Activated naive CD4-positive, alpha-beta T cell treated with anti-CD3 and anti-CD28 coated beads for 36 hours (primary cell): ENCODE data around the gene RGSL1. TPM values are rescaled to one million over a fixed set of nuclear protein-coding genes. Genes with fewer than 3 reads are reported as not detected.
"Not testable (repeated sequence)": the region's sequence is repeated elsewhere in the genome, so short reads cannot be mapped to it uniquely, and the experiment has no call there.

Experiments used
- CTCF ChIA-PET: fragments of 350-600 bp; sonication (Branson Sonifier 250); formaldehyde crosslinking; loops from one replicate; lab custom pipeline; 2021; ENCODE audit warnings: antibody characterized with exemption; lab: Charles Lee
- DNase-seq: peaks from one replicate; pipeline ENCODE4 v3.0.0-alpha.2; 2020
- H3K27ac Mint-ChIP-seq: one replicate; pipeline ENCODE4 v1.8.0; 2021; ENCODE audit warnings: mild to moderate bottlenecking, mixed read lengths
- H3K27me3 Mint-ChIP-seq: one replicate; pipeline ENCODE4 v1.8.0; 2021; ENCODE audit warnings: low read depth, mixed read lengths
- H3K36me3 Mint-ChIP-seq: one replicate; pipeline ENCODE4 v1.8.0; 2021; ENCODE audit warnings: low read depth, mixed read lengths
- H3K4me1 Mint-ChIP-seq: one replicate; pipeline ENCODE4 v1.8.0; 2021; ENCODE audit warnings: low read depth, mixed read lengths
- H3K4me3 Mint-ChIP-seq: one replicate; pipeline ENCODE4 v1.8.0; 2021; ENCODE audit warnings: mild to moderate bottlenecking, moderate library complexity, mixed read lengths
- H3K9me3 Mint-ChIP-seq: one replicate; pipeline ENCODE4 v1.8.0; 2021; ENCODE audit warnings: mixed read lengths
- intact Hi-C: fragments of 100-400 bp; cut with micrococcal nuclease; formaldehyde crosslinking; loops from one replicate; pipeline ENCODE4 v1.15.1; 2023
- total RNA-seq, 2 experiments: library from RNA; stranded (reverse); gene quantifications; one replicate each; pipeline ENCODE4 v1.2.3, GENCODE V29; 2021

RGSL1 gene
- total RNA-seq, 2 experiments from 2014 or later: not detected

DNA sequence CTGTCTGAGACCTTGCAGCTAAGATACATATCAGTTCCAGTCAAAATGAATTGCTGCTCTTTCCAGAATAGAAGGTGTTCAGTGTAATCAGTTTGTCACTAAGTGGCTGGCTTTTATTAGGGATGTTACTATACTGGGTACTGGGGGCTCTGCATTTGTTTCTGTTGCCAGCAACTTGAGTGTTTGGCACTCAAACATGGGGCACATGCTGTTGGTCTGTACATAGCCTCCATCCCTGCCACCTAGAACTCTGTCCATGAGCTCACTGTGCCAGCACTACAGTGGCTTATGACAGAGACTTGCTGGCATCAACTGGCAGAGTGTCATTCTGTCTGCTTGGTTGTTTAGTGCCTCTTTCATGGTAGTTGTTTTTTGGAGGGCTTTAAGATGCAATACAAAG, 45.1 kb downstream of the RGSL1 start:
- H3K9me3 Mint-ChIP-seq: no peaks in the 10 kb centered on the region
- DNase-seq: no peak
- H3K4me1 Mint-ChIP-seq: no peaks in the 10 kb centered on the region
- no peak overlapping the region for H3K4me3 Mint-ChIP-seq
- no peaks in the 10 kb centered on the region for H3K27me3 Mint-ChIP-seq
- H3K27ac Mint-ChIP-seq: no peak overlapping the region
- CTCF ChIA-PET: interaction anchor here (0.6 kb wide), 1 partner anchor 142 kb away, joined by 3 read pairs; no protein-coding TSS in a partner anchor
- no peaks in the 10 kb centered on the region for H3K36me3 Mint-ChIP-seq
- intact Hi-C loops: no loop called here

DNA sequence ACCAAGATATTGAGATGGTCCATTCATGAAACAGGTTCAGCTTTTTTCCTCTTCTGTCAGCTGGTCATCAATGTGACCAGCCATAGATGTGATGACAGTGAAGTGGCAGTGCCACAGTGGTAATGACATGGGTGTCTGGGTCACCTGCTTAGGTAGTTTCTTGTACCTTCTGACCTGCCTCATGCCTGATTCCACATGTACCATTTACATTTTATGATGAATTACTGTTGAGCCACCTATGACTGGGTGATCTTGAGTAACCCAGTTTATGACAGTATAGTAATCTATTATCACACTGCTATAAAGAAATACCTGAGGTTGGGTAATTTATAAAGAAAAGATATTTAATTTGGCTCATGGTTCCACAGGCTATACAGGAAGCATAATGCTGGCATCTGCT, 45.7 kb downstream of the RGSL1 start:
- Mint-ChIP-seq H3K4me3 (no peak overlapping the region), H3K36me3 (no peaks in the 10 kb centered on the region), H3K4me1 (no peaks in the 10 kb centered on the region), H3K27ac (no peak overlapping the region), H3K9me3 (no peaks in the 10 kb centered on the region), H3K27me3 (peaks cover under 1% of the 10 kb centered on the region)
- CTCF ChIA-PET: interaction anchor here (0.6 kb wide), 1 partner anchor 141 kb away, joined by 3 read pairs; no protein-coding TSS in a partner anchor
- intact Hi-C loops: no loop called here
- no peak for DNase-seq

DNA sequence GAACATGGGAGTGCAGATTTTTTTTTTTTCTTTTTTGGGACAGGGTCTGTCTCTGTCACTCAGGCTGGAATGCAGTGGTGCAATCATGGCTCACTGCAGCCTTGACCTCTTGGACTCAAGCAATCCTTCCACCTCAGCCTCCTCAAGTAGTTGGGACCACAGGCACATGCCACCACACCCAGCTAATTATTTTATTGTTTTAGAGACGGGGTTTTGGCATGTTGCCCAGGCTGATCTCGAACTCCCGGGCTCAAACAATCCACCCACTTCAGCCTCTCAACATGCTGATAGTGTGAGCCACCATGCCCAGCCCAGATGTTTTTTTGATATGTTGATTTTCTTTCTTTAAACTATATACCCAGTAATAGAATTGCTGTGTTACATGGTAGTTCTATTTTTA, 57.7 kb downstream of the RGSL1 start:
- no peak for DNase-seq
- Mint-ChIP-seq H3K27ac (no peak overlapping the region), H3K4me1 (no peaks in the 10 kb centered on the region), H3K36me3 (no peaks in the 10 kb centered on the region), H3K27me3 (peaks cover 4% of the 10 kb centered on the region), H3K4me3 (no peak overlapping the region), H3K9me3 (no peaks in the 10 kb centered on the region)
- CTCF ChIA-PET: no interaction called here
- intact Hi-C loops: no loop called here

DNA sequence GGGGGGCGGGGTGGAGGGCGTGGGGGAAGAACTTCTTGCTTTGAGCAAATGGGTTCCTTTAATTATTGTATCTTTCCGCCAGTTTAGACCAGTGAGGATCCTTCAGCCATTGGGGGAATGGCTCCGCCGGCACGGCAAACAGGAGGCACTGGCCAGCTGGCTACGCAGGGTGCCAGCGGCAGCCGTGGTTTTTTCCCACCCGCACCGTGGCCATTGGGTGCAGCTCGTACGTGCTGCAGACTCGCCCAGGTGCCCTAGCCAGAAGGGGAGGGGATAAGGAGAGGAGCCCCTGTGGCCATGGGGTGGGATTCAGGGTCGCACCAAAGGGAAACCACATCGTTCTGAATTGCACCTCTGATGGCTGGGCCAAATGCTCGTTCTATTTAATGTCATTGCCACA, 65.6 kb downstream of the RGSL1 start:
- Mint-ChIP-seq H3K36me3 (no peaks in the 10 kb centered on the region), H3K4me1 (no peaks in the 10 kb centered on the region), H3K27ac (no peak overlapping the region), H3K27me3 (peaks cover 18% of the 10 kb centered on the region), H3K4me3 (no peak overlapping the region), H3K9me3 (peaks cover 11% of the 10 kb centered on the region)
- CTCF ChIA-PET: no interaction called here
- DNase-seq: no peak
- intact Hi-C loops: no loop called here

DNA sequence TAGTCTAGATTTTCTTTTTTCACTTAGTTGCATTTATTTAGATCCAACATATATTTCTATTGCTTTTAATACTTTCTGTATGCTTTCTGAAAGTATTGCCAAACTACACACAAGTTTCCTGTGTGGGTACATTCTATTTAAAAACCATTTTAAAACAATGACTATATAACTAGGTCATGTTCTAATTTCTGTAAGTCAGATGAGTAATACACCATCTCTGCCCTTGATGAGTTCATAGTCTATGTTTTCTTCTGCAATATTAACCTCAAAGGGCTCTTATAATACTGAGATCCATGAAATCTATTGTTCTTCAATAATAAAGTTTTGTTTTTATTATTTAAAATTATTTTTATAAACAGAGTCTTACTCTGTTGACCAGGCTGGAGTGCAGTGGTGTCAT, 70.8 kb downstream of the RGSL1 start:
- Mint-ChIP-seq H3K9me3 (peaks cover 26% of the 10 kb centered on the region), H3K4me1 (no peaks in the 10 kb centered on the region), H3K4me3 (no peak overlapping the region), H3K36me3 (peaks cover 2% of the 10 kb centered on the region), H3K27ac (no peak overlapping the region), H3K27me3 (peaks cover 15% of the 10 kb centered on the region)
- no peak for DNase-seq
- CTCF ChIA-PET: no interaction called here
- intact Hi-C loops: no loop called here

DNA sequence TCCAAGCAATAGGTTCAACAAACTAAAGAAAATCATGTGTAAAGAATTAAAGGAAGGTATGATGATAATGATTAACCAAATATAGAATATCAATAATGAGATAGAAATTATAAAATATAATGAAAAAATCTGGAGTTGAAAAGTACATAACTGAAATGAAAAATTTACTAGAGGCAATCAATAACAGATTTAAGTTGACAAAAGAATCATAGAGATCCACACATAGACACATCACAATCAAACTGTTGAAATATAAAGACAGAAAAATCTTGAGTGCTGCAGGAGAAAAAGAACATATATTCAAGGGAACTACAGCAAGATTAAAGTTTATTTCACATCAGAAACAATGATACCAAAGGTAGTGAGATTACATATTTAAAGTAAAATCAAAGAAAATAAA, 75.4 kb downstream of the RGSL1 start:
- CTCF ChIA-PET: no interaction called here
- Mint-ChIP-seq H3K27ac (no peak overlapping the region), H3K36me3 (peaks cover 2% of the 10 kb centered on the region), H3K9me3 (peaks cover 28% of the 10 kb centered on the region), H3K4me3 (no peak overlapping the region), H3K27me3 (peaks cover 22% of the 10 kb centered on the region), H3K4me1 (no peaks in the 10 kb centered on the region)
- DNase-seq: no peak
- intact Hi-C loops: no loop called here

DNA sequence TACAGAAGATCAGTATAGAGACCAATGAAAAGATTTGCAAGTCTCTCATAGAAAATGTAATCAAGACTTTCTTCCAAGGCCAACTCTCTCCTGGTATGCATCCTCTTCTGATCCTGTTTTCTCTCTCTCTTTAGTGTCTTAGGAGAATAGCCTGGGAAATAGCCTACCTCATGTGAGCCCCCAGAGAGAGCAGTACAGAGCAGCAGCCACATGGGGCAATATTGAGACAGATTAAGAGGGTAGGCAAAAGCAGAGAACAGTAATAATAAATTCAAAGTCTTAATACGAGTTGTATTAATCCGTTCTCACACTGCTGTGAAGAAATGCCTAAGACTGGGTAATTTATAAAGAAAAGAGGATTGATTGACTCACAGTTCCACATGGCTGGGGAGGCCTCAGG, 77.7 kb downstream of the RGSL1 start:
- Mint-ChIP-seq H3K4me3 (no peak overlapping the region), H3K9me3 (peaks cover 28% of the 10 kb centered on the region), H3K27ac (no peak overlapping the region), H3K4me1 (no peaks in the 10 kb centered on the region), H3K36me3 (peaks cover 2% of the 10 kb centered on the region), H3K27me3 (peaks cover 12% of the 10 kb centered on the region)
- DNase-seq: no peak
- intact Hi-C loops: no loop called here
- CTCF ChIA-PET: no interaction called here

DNA sequence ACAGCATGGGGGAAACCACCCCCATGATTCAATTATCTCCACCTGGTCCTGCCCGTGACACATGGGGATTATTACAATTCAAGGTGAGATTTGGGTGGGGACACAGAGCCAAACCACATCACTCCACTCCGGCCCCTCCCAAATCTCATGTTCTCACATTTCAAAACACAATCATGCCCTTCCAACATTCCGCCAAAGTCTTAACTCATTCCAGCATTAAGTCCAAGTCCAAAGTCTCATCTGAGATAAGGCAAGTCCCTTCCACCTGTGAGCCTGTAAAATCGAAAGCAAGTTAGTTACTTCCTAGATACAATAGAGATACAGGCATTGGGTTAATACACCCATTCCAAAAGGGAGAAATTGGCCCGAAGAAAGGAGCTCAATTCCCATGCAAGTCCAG, 78.3 kb downstream of the RGSL1 start:
- H3K36me3 Mint-ChIP-seq, H3K4me3 Mint-ChIP-seq, intact Hi-C loops, H3K4me1 Mint-ChIP-seq, H3K27ac Mint-ChIP-seq, CTCF ChIA-PET, DNase-seq: not testable (repeated sequence)
- Mint-ChIP-seq H3K9me3 (peaks cover 28% of the 10 kb centered on the region), H3K27me3 (peaks cover 12% of the 10 kb centered on the region)

DNA sequence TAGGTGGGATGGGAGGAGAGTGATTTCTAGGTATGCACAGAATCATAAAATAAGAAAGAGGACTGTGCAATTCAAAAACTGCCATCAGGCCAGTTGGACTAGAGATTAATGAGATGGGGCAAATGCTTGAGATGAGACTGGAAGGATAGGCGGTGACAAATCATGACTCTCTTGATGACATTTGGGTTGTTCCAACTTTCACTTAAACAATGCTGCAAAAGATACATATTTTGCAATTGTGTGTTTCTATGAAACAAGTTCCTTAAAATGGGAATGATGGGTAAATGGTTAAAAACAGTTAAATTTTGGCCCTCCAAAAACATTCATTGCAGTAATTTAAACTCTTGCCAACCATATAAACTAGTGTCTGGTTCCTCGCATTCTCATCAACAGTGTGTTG, 84.0 kb downstream of the RGSL1 start:
- no peak for DNase-seq
- no peaks in the 10 kb centered on the region for H3K4me1 Mint-ChIP-seq
- no peaks in the 10 kb centered on the region for H3K9me3 Mint-ChIP-seq
- CTCF ChIA-PET: no interaction called here
- no peak overlapping the region for H3K27ac Mint-ChIP-seq
- intact Hi-C loops: no loop called here
- no peaks in the 10 kb centered on the region for H3K36me3 Mint-ChIP-seq
- H3K4me3 Mint-ChIP-seq: no peak overlapping the region
- peaks cover 6% of the 10 kb centered on the region for H3K27me3 Mint-ChIP-seq

DNA sequence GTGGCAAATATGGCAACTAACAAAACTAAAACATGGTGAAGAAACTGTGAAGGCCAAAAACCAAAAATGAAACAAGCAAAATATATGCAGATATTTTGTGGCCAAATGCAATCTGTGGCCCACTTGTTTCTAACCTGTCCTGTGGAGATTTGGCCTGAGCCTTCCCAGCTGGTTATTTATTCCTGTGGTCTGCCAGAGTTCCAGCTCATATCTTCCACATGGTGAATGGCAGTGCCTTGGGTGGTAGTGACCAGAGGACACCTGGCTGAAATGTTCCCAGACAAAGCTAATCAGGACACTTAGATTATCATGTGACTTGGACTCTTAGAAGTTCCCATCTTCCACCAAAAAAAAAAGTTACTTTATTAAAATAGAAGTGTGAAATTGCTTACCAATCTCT, 99.4 kb downstream of the RGSL1 start:
- CTCF ChIA-PET: no interaction called here
- peaks cover 12% of the 10 kb centered on the region for H3K27me3 Mint-ChIP-seq
- intact Hi-C loops: no loop called here
- no peak overlapping the region for H3K27ac Mint-ChIP-seq
- DNase-seq: no peak
- peaks cover 7% of the 10 kb centered on the region for H3K9me3 Mint-ChIP-seq
- H3K36me3 Mint-ChIP-seq: no peaks in the 10 kb centered on the region
- H3K4me3 Mint-ChIP-seq: no peak overlapping the region
- H3K4me1 Mint-ChIP-seq: no peaks in the 10 kb centered on the region

DNA sequence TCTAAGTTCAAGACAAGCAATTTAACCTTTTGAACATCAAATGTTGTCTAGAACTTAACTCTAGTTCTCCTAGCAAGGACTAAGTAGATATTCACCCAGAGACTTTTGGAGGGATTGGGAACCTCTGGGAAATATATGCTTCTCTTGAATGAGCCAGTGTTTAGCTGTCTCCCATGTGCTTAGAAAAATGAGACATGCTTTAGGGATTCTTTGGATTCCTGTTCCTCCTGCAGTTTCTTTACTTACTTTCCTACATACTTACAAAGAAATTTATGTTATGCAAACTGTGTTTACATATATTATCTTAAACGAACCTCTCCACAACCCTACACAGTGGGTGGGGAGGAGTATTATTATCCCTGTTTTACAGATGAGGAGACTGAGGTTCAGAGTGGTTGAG, 99.9 kb downstream of the RGSL1 start:
- H3K4me1 Mint-ChIP-seq: no peaks in the 10 kb centered on the region
- H3K27ac Mint-ChIP-seq: no peak overlapping the region
- H3K9me3 Mint-ChIP-seq: peaks cover 7% of the 10 kb centered on the region
- CTCF ChIA-PET: no interaction called here
- H3K27me3 Mint-ChIP-seq: peaks cover 10% of the 10 kb centered on the region
- no peaks in the 10 kb centered on the region for H3K36me3 Mint-ChIP-seq
- H3K4me3 Mint-ChIP-seq: no peak overlapping the region
- intact Hi-C loops: no loop called here
- no peak for DNase-seq

DNA sequence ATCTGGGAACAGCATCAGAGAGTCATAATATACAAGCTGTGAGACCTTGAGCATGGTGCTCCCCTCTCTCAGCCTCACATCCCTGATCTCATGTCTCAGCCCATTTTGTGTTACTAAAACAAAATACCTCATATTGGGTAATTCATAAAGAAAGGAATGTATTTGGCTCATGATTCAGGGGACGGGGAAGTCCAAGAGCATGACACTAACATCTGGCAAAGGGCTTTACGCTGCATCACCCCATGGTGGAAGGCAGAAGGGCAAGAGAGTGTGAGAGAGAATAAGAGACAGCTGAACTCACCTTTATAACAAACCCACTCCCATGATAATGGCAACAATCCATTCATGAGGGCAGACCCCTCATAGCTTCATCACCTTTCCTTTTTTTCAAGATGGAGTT, 102.6 kb downstream of the RGSL1 start:
- H3K4me1 Mint-ChIP-seq: no peaks in the 10 kb centered on the region
- H3K27me3 Mint-ChIP-seq: peaks cover 3% of the 10 kb centered on the region
- peaks cover 7% of the 10 kb centered on the region for H3K9me3 Mint-ChIP-seq
- H3K4me3 Mint-ChIP-seq: no peak overlapping the region
- H3K27ac Mint-ChIP-seq: no peak overlapping the region
- DNase-seq: no peak
- no peaks in the 10 kb centered on the region for H3K36me3 Mint-ChIP-seq
- CTCF ChIA-PET: interaction anchor here (0.8 kb wide), 1 partner anchor 232 kb away, joined by 3 read pairs; no protein-coding TSS in a partner anchor
- intact Hi-C loops: no loop called here

DNA sequence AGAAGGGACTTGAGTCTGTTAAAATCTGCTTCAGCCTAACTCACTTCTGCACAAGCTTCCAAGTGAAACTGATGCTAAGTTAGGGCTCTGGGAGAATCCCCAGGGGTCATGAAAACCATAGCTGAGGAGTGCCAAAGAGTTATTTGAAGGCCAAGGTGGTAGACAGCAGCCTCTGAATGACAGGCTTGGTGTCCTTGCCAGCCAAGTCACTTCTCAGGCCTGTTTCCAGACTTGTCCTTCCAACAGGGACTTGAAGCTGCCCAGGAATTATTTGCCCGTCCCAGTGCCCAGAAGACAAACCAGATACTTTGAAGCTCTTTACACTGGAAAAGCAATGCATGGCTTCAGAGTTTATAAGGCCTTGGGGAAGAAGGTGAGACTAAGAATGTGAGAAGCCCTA, 105.5 kb downstream of the RGSL1 start:
- Mint-ChIP-seq H3K4me1 (no peaks in the 10 kb centered on the region), H3K36me3 (no peaks in the 10 kb centered on the region), H3K27ac (no peak overlapping the region), H3K9me3 (peaks cover 7% of the 10 kb centered on the region), H3K4me3 (no peak overlapping the region), H3K27me3 (peaks cover 2% of the 10 kb centered on the region)
- CTCF ChIA-PET: no interaction called here
- DNase-seq: no peak
- intact Hi-C loops: no loop called here

DNA sequence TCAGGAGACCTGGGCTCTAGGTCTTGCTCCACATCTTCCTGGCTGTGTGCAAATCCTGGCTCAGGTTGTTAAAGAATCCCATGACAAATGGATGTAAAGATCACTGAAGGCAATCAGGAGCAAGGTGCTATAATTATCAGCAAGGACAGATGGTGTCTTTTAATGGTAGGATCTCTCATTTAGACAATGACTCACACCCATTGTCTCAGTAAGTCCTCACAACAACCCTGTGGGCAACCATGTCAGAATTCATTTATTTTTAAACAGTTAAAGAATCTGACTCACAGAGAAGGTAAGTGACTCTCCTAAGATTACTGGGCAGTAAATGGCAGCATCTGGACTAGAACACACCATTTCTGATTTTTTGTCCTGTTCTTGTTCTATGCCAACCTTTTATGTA, 106.3 kb downstream of the RGSL1 start:
- intact Hi-C loops: no loop called here
- no peaks in the 10 kb centered on the region for H3K4me1 Mint-ChIP-seq
- H3K4me3 Mint-ChIP-seq: no peak overlapping the region
- H3K36me3 Mint-ChIP-seq: no peaks in the 10 kb centered on the region
- CTCF ChIA-PET: no interaction called here
- H3K9me3 Mint-ChIP-seq: peaks cover 7% of the 10 kb centered on the region
- H3K27ac Mint-ChIP-seq: no peak overlapping the region
- no peak for DNase-seq
- H3K27me3 Mint-ChIP-seq: no peaks in the 10 kb centered on the region
